HG02678 (cell line): Measurements from ENCODE around the gene SRSF5.

Experiments
- ATAC-seq: cut with Tn5 transposase; IDR thresholded peaks from one replicate; pipeline ENCODE4 v1.9.1; 2021; ENCODE audit warnings: mild to moderate bottlenecking, moderate library complexity; ENCODE audit not compliant: unreplicated experiment

Gene SRSF5

DNA sequence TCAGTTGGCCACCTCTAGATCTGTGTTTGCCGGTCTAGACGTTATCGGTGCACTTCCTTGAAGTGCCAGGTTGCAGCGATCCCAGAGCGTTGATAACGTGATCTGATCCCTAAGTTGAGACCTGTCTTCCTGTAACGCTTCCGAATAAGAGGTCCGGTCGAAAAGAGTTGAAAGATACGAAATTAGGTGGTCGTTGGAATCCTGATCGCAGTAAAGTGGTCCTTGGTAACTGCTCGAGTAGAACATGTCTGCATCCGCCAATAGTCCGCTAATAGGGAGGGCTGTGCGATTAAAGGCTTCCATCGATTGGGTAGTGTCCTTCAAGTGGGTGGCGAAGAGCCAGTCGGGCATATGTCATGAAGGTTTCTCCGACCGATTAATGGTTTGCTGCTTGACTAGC lies 2.7 kb downstream of the SRSF5 start:
- no peak for ATAC-seq

DNA sequence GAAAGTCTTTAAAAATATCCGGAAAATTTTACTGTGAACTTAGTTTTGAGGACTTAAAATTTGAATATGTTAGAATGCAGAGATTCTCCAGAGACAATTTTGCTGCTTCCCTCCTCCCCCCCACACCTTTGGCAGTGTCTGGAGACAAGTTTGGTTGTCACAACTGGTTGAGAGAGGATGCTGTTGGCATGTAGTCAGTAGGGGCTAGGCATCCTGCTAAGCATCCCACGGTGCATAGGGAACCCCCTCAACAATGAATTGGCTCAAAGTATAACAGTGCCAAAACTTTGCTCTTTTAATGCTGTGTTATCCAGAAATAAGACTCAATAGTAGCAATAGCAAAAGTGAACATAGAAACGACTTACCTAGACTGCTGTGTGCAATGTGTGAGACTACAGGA lies 3.6 kb downstream of the SRSF5 start:
- no peak for ATAC-seq

- ATAC-seq = no peak
Measured at GRCh38 chr14:69771136-69771535, 4.2 kb downstream of the SRSF5 start.

- ATAC-seq = no peak
Measured at GRCh38 chr14:69772082-69773017, 5.4 kb downstream of the SRSF5 start.

DNA sequence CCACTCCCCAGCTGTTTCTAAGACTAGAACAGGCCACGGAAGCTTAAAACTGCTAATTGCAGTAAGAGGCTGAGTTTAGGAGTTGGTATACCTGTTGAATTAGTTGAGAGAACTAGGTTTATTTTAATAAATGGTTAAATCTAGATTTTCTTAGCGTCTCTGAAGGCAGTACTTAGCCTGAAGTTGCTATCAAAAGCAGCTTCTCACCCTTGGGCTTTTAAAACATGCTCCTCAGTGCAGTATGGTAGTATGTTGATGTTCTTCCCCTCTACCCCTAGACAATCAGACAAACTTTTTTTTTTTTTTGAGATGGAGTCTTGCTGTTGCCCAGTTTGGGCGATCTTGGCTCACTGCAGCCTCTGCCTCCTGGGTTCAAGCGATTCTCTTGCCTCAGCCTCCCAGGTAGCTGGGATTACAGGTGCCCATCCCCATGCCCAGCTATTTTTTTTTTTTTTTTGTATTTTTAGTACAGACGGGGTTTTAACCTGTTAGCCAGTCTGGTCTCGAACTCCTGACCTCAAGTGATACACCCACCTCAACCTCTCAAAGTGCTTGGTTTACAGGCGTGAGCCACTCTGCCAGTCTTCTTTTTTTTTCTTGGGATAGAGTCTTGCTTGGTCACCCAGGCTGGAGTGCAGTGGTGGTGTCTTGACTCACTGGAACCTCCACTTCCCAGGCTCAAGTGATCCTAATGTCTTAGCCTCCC lies 6.8 kb downstream of the SRSF5 start:
- no peak for ATAC-seq

- ATAC-seq = no peak
Measured at GRCh38 chr14:69775012-69775411, 8.1 kb downstream of the SRSF5 start.

GRCh38 chr14:69776875-69777453 lies 10.0 kb downstream of the SRSF5 start:
- ATAC-seq = no peak

- no peak for ATAC-seq
Measured at GRCh38 chr14:69779088-69779487, 12.1 kb downstream of the SRSF5 start.

DNA sequence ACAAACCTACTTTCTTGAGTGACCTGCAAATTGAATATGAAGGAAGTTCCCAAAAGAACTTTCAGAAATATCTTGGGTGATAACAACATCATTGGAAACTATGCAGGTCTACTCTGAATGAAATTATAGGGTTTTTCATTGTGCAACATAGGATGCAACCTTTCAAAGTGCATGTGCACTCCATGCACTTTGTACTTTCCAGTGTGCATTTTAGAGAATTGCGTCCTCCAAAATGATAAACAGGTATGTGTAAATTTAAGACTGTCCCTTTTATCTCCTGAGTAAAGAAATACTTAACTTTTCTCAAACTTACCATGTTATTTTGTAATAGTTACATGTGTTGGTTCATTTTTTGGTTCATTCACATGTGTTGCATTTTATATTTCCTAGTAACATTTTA lies 13.2 kb downstream of the SRSF5 start:
- no peak for ATAC-seq

DNA sequence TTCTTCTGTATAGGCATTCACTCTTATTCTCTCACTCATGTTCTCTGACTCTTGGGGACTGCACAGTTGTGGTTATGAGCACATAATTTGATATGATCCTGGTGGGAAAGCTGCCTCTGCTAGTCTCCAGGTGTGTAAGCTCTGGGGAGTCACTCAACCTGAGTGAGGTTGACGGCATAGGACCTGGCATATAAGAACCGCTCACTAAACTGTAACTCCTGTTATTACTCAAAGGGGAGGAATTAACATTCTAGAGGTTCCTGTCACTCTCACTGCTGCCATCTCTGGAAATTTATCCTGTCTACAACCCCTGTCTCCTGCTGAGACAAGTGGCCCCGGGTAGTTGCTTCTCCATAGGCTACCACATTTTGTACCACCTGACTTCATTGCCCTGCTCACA lies 14.0 kb downstream of the SRSF5 start:
- ATAC-seq = no peak

GRCh38 chr14:69784942-69785341 lies 18.0 kb downstream of the SRSF5 start:
- ATAC-seq = no peak

DNA sequence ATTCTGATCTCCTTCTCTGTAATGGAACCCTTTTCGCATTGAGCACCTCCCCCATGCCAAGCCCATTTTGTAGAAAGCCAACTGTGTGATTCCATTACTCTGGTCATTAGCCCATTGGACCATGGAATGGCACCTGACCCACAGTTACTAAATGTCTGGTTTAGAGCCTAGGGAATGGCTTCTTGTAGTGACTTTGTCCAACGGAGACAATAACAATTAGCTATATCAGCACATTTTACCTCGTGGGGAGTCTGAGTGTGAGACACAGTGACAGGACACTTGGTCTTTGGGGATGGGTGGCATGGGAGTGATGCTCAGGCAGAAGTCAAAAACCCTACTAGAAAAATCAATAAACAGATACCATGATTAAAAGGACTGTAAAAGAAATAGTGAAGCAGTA lies 19.7 kb downstream of the SRSF5 start:
- ATAC-seq = no peak

- ATAC-seq = no peak
Measured at GRCh38 chr14:69789118-69789640, 22.2 kb downstream of the SRSF5 start.

DNA sequence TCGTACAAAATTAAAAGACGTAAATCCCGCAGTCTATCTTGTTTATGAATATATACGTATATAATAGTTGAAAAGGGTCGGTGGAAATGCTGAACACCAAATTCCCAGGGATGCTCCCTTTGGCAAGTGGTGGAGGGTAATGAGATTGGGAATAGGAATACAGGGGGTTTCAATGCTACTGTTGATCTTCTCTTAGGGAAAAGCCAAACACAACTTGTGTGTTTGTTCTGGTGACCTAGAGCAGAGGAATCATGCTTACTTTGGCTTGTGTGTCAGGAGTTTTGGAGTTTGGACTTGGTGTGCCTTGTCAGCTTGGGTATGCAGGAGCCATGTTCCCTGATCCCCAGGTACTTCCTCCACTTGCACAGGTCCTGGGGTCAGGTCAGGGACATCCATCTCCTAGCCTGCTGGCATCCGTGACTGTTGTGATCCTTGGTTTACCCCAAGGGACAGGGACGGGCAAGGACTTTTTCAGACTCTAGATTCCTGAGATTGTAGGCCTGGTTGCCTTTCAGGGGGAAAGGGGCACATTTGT lies 26.0 kb downstream of the SRSF5 start:
- no peak for ATAC-seq

DNA sequence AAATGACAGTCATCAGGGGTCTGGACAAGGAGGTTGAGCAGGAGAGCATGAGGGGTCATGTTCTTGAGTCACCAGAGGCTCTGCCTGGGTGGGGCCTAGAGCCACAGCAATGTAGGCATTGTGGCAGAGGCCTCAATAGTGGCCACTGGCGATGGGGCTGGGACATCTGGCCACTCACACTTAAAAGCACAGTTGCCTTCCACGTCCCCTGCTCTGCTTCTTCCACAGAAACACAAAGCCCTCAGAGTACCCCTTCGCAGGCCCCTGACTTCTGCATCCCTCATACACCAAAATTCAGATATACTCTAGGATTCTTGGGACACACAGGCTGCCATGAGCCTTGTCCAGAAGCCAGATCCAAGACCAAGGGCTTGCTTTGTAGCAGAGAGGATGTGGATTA lies 27.8 kb downstream of the SRSF5 start:
- no peak for ATAC-seq

GRCh38 chr14:69795691-69796090 lies 28.7 kb downstream of the SRSF5 start:
- ATAC-seq = no peak

DNA sequence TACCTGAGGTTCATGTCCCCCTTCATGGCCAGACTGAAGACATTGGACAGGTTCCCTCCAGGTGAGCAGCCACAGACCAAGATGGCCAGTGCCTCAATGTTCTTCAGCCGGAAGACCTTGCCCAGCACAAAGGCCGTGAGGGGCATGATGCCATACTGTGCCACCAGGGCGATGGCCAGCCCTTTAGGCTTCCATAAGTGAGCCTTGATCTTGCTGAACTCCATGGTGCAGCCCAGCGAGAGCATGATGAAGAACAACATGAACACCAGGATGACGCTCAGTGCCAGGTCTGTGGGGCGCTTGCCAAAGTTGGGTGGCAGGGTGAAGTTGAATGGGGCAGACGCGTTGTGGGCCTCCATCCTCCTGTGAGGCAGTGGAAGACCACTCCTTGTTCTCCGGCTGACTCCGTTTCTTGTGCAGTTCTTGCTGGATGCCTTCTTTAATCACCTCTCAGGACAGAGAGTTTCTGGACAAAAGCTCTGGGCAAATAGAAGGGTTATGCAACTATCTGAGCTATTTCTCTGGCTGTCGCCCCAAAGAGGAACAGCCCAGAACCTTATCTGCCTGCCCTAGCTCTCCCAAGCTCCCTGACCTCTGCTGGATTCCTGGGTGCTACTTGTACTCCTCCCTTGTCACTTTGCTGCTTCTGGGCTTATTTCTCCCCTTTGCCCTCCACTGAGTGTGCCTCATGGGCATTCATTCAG lies 30.0 kb downstream of the SRSF5 start, which contains the start of gene SLC10A1:
Gene SLC10A1 (minus strand): TSS at position 445 of the 704 bp plus-strand sequence. CDS start 86 bp downstream, at position 359.
- ATAC-seq = no peak

DNA sequence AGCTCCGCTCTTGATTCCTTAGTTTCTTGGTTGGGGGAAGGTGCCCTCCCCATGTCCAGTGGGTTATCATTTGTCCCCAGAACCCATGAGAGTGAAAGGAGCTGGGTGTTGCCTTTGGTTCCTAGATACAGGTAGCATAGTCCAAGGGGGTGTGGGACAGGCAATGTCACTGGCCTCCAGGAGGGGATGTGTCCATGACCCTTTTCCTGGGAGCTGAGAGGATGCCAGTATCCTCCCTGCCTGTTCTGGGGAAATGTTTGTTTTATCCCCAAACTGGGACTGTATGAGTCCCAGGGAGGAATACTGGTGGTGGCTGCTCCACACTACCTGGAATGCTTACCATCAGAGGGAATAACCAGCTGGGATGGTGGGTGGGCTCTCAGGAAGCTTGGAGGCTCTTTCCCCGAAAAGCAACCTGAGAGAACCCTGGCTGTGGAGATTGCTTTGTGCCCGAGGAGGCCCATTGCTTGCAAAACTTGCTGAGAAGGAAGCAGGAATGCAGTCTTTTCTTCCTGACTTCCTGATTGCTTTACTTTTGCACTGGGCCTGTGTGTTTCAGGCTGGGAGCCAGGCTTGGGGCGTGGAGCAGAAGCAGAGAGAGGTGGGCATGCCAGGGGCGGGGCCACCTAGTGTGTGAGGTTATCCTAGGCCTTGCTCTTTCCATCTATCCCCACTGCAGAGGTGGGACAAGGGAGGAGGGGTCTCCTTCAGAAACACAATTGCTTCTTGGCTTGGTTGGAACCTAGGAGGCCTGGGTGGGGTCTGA lies 30.8 kb downstream of the SRSF5 start:
- ATAC-seq = no peak

DNA sequence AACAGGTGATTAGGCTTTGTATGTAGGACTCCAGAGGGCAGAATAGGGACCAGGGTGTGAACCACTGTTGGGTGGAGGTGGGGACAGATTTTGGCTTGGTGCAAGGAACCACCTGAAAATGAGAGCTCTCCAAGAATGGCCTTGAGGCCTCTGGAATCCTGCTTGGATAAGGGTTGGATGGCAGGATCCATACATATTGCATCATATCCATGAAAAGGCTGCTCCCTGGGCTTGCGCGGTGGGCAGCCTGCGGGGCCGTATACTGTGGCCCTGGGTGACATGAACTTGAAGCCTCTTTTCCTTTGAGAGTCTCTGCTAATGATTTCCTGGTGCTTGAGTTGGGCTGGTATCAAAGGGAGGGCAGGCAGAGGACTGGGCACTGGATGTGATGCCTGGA lies 31.4 kb downstream of the SRSF5 start:
- ATAC-seq = no peak

DNA sequence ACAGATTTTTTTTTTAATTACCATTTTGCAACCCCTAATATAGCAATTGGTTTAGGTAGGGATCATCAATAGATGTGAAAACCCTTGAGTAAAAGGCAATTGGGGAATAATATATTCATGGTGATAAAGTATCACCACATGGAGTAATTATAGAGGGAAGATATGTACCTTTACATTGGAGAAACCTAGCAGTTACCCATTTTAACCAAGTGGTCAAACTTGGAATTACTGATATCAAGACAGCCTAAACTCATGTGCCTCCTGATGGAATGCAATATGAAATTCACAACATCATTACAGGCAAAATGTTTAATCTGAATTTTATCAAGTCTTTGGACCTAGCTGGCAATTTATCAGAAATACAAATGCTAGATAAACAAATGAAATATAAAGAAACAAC lies 36.8 kb downstream of the SRSF5 start:
- no peak for ATAC-seq
